Measurements from ENCODE around the gene CNTROB.

DNA sequence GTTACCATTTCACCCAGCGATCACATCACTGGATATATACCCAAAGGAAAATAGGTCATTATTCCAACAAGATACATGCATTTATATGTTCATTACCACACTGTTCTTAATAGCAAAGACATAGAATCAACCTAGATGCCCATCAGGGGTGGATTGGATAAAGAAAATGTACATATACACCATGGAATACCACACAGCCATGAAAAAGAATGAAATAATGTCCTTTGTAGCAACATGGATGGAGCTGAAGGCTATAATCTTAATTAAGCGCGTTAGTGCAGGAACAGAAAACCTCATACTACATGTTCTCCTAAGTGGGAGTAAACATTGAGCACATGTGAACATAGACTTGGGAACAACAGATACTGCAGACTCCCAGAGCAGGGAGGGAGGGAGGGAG lies 18.6 kb downstream of the CNTROB start:
- TF ChIP-seq, protein P1, sequence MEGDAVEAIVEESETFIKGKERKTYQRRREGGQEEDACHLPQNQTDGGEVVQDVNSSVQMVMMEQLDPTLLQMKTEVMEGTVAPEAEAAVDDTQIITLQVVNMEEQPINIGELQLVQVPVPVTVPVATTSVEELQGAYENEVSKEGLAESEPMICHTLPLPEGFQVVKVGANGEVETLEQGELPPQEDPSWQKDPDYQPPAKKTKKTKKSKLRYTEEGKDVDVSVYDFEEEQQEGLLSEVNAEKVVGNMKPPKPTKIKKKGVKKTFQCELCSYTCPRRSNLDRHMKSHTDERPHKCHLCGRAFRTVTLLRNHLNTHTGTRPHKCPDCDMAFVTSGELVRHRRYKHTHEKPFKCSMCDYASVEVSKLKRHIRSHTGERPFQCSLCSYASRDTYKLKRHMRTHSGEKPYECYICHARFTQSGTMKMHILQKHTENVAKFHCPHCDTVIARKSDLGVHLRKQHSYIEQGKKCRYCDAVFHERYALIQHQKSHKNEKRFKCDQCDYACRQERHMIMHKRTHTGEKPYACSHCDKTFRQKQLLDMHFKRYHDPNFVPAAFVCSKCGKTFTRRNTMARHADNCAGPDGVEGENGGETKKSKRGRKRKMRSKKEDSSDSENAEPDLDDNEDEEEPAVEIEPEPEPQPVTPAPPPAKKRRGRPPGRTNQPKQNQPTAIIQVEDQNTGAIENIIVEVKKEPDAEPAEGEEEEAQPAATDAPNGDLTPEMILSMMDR (IDR thresholded peaks at IDR 0.05) = no peak
- TF ChIP-seq POLR2A (IDR thresholded peaks at IDR 0.05) = no peak
